RWPE2 (cell line): ENCODE data around the gene NVL.

Experiments
- ATAC-seq: fragments of 200-7000 bp; cut with Tn5 transposase; 3 replicates; pipeline ENCODE4 v1.9.1; 2021; ENCODE audit warnings: low read depth
- DNase-seq: peaks from one replicate; pipeline ENCODE4 v3.0.0-alpha.2; 2020; ENCODE audit warnings: low spot score
- H3K27ac ChIP-seq: fragments of 450-650 bp; 2 replicates; pipeline ENCODE4 v1.5.1; 2017; ENCODE audit warnings: mild to moderate bottlenecking; ENCODE audit not compliant: poor library complexity, severe bottlenecking
- H3K27me3 ChIP-seq: fragments of 250-450 bp; sonication (Bioruptor Pico); 2 replicates; pipeline ENCODE4 v1.5.1; 2021; ENCODE audit warnings: mild to moderate bottlenecking, moderate library complexity; ENCODE audit not compliant: insufficient read depth, poor library complexity, severe bottlenecking
- H3K36me3 ChIP-seq: fragments of 250-450 bp; sonication (Bioruptor Pico); 2 replicates; pipeline ENCODE4 v1.5.1; 2020; ENCODE audit warnings: low read depth, mild to moderate bottlenecking, moderate library complexity
- H3K4me1 ChIP-seq: fragments of 250-450 bp; sonication (Bioruptor Pico); 2 replicates; pipeline ENCODE4 v1.5.1; 2021; ENCODE audit warnings: mild to moderate bottlenecking, moderate library complexity; ENCODE audit not compliant: insufficient read depth, poor library complexity, severe bottlenecking
- H3K4me3 ChIP-seq: fragments of 250-450 bp; sonication (Bioruptor Pico); 2 replicates; pipeline ENCODE4 v1.5.1; 2021; ENCODE audit warnings: mild to moderate bottlenecking, moderate library complexity; ENCODE audit not compliant: severe bottlenecking
- H3K9me3 ChIP-seq: fragments of 250-450 bp; sonication (Bioruptor Pico); 2 replicates; pipeline ENCODE4 v1.5.1; 2021; ENCODE audit warnings: mild to moderate bottlenecking, moderate library complexity; ENCODE audit not compliant: severe bottlenecking
- TF ChIP-seq, protein P1 (sequence below): fragments of 450-650 bp; IDR thresholded peaks from one replicate; pipeline ENCODE4 v1.5.1; 2017; ENCODE audit warnings: mild to moderate bottlenecking, moderate library complexity; ENCODE audit not compliant: poor library complexity, severe bottlenecking

NVL gene

DNA sequence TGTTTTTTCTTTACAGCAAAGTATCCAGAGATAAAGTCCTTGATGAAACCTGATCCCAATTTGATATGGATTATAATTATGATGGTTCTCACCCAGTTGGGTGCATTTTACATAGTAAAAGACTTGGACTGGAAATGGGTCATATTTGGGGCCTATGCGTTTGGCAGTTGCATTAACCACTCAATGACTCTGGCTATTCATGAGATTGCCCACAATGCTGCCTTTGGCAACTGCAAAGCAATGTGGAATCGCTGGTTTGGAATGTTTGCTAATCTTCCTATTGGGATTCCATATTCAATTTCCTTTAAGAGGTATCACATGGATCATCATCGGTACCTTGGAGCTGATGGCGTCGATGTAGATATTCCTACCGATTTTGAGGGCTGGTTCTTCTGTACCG lies 140.4 kb downstream of the NVL start:
- DNase-seq (no peak), ATAC-seq (no peak)
- H3K27ac ChIP-seq: no peak overlapping the region
- TF ChIP-seq, protein P1, sequence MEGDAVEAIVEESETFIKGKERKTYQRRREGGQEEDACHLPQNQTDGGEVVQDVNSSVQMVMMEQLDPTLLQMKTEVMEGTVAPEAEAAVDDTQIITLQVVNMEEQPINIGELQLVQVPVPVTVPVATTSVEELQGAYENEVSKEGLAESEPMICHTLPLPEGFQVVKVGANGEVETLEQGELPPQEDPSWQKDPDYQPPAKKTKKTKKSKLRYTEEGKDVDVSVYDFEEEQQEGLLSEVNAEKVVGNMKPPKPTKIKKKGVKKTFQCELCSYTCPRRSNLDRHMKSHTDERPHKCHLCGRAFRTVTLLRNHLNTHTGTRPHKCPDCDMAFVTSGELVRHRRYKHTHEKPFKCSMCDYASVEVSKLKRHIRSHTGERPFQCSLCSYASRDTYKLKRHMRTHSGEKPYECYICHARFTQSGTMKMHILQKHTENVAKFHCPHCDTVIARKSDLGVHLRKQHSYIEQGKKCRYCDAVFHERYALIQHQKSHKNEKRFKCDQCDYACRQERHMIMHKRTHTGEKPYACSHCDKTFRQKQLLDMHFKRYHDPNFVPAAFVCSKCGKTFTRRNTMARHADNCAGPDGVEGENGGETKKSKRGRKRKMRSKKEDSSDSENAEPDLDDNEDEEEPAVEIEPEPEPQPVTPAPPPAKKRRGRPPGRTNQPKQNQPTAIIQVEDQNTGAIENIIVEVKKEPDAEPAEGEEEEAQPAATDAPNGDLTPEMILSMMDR: no peak
- H3K9me3 ChIP-seq: no peaks in the 10 kb centered on the region
- H3K4me1 ChIP-seq: no peaks in the 10 kb centered on the region
- no peak overlapping the region for H3K4me3 ChIP-seq
- peaks cover 8% of the 10 kb centered on the region; the same call in 1 of the 2 replicates for H3K36me3 ChIP-seq
- H3K27me3 ChIP-seq: no peaks in the 10 kb centered on the region

DNA sequence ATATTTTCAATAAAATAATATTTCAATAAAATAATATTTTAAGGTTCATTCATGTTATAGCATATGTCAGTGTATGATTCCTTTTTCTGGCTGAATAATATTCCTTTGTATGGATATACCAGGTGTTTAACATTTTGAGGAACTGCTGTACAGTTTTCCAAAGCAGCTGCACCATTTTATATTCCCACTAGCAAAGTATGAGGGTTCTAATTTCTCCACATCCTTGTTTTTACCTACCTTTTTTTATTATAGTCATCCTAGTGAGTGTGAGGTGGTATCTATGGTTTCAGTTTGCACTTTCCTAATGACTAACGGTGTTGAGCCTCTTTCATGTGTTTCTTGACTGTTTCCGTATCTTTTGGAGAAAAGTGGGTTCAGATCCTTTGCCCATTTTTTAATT lies 141.7 kb downstream of the NVL start:
- Histone ChIP-seq H3K9me3 (no peaks in the 10 kb centered on the region), H3K27ac (no peak overlapping the region), H3K4me3 (no peak overlapping the region), H3K36me3 (peaks cover 8% of the 10 kb centered on the region; the same call in 1 of the 2 replicates), H3K4me1 (no peaks in the 10 kb centered on the region), H3K27me3 (no peaks in the 10 kb centered on the region)
- no peak for DNase-seq
- TF ChIP-seq, protein P1: no peak
- no peak for ATAC-seq

DNA sequence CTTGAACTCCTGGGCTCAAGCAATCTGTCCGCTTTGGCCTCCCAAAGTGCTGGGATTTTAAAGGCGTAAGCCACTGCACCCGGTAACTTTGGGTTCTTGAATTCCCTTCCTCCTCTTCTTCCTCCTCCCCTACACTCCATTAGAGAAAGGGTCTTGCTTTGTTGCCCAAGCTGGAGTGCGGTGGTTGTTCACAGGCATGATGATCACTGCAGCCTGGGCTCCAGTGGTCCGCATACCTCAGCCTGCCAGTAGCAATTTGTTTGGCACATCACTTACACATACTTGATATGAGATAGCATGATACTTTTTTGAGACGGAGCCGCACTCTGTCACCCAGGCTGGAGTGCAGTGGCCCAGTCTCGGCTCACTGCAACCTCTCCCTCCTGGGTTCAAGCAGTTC lies 144.8 kb downstream of the NVL start:
- Histone ChIP-seq H3K36me3 (peaks cover 8% of the 10 kb centered on the region; the same call in 1 of the 2 replicates), H3K27ac (no peak overlapping the region), H3K4me3 (no peak overlapping the region), H3K27me3 (no peaks in the 10 kb centered on the region), H3K4me1 (no peaks in the 10 kb centered on the region), H3K9me3 (no peaks in the 10 kb centered on the region)
- ATAC-seq (no peak), DNase-seq (no peak)
- TF ChIP-seq, protein P1: no peak

- H3K36me3 ChIP-seq: no peaks in the 10 kb centered on the region
- H3K4me1 ChIP-seq: no peaks in the 10 kb centered on the region
- H3K27ac ChIP-seq: peak overlapping the region; percentile 66
- no peaks in the 10 kb centered on the region for H3K27me3 ChIP-seq
- TF ChIP-seq, protein P1: no peak
- H3K4me3 ChIP-seq: peak overlapping the region; percentile 70
- DNase-seq (no peak), ATAC-seq (peak; percentile 72)
- H3K9me3 ChIP-seq: no peaks in the 10 kb centered on the region
Measured at GRCh38 chr1:224183591-224184312, 146.2 kb downstream of the NVL start.

GRCh38 chr1:224182866-224183590 lies 146.9 kb downstream of the NVL start, which contains the start of gene DEGS1:
Gene DEGS1, plus strand, starts transcription at chr1:224183240. Its CDS starts 97 bp downstream, at chr1:224183337.
- H3K4me3 ChIP-seq: peak within 1 kb of the TSS; percentile 70
- DNase-seq: peak; percentile 60
- peak within 1 kb of the TSS; percentile 66 for H3K27ac ChIP-seq
- no peaks in the 10 kb centered on the region for H3K9me3 ChIP-seq
- no peaks in the 10 kb centered on the region for H3K27me3 ChIP-seq
- TF ChIP-seq, protein P1: no peak
- ATAC-seq: peak; percentile 85
- H3K4me1 ChIP-seq: no peaks in the 10 kb centered on the region
- H3K36me3 ChIP-seq: no peaks in the 10 kb centered on the region
